ENCODE measurements around the gene TSPAN4. TPM values are rescaled to one million over a fixed set of nuclear protein-coding genes. Genes with fewer than 3 reads are reported as not detected.

The TSPAN4 gene
- total and polyA plus RNA-seq, 2 donors (not counting 1 experiment from before 2014, with no cell fraction given), result 2.9 to 7.4 TPM

GRCh38 chr11:893008-893654, 50.5 kb downstream of the TSPAN4 start:
- intact Hi-C loops (cut with micrococcal nuclease), result no loop called here
- DNase-seq (no peak), ATAC-seq (ENCODE audit: low read depth) (no peak)
- H3K4me3 Mint-ChIP-seq, result no peak overlapping the region
- no peak overlapping the region for H3K27ac ChIP-seq (ENCODE audit: low read length in 2 of 2)
- POLR2A ChIA-PET, result no interaction called here
- H3K27me3 Mint-ChIP-seq, result no peaks in the 10 kb centered on the region
- H3K4me1 Mint-ChIP-seq, result no peaks in the 10 kb centered on the region
- H3K9me3 Mint-ChIP-seq (ENCODE audit: insufficient read depth), result no peaks in the 10 kb centered on the region
- H3K79me2 ChIP-seq (ENCODE audit: control insufficient read depth, insufficient read depth, low read length), result peaks cover 2% of the 10 kb centered on the region
- CTCF ChIA-PET, result no interaction called here
- H3K36me3 ChIP-seq (replicated peaks in 1 of 2; ENCODE audit: control extremely low read depth in 1 of 2, control insufficient read depth in 1 of 2, extremely low read depth in 1 of 2, insufficient read depth in 2 of 2, low read length in 1 of 2), result peaks cover 0 to 7% of the 10 kb centered on the region in 2 experiments
- H3K9me3 ChIP-seq (ENCODE audit: control extremely low read depth in 1 of 3, control insufficient read depth in 2 of 3, insufficient read depth in 1 of 3, low read length in 2 of 3), result no peaks in the 10 kb centered on the region
- TF ChIP-seq CTCF (IDR thresholded peaks at IDR 0.05) (no peak), EZH2 (IDR thresholded peaks at IDR 0.05; ENCODE audit: borderline replicate concordance, insufficient read depth, low read depth, low read length, poor library complexity, severe bottlenecking) (no peak)
- no peak overlapping the region for H3K27ac Mint-ChIP-seq
- no peak overlapping the region for H3K4me3 ChIP-seq (ENCODE audit: control extremely low read depth in 1 of 5, extremely low read depth in 1 of 5, insufficient read depth in 1 of 5, low read depth in 2 of 5, low read length in 4 of 5)
- H2AFZ ChIP-seq (ENCODE audit: insufficient read depth, low read depth, low read length, poor library complexity, severe bottlenecking), result no peak overlapping the region
- H3K4me1 ChIP-seq (ENCODE audit: control insufficient read depth in 2 of 2, insufficient read depth in 2 of 2, low read length in 2 of 2), result no peaks in the 10 kb centered on the region
- no peaks in the 10 kb centered on the region for H3K27me3 ChIP-seq (replicated peaks in 1 of 4; ENCODE audit: control extremely low read depth in 1 of 4, control insufficient read depth in 3 of 4, insufficient read depth in 4 of 4, low read length in 3 of 4)
- H3K9ac ChIP-seq (ENCODE audit: low read length), result no peak overlapping the region
- H4K20me1 ChIP-seq (ENCODE audit: control insufficient read depth, insufficient read depth, low read length, poor library complexity, severe bottlenecking), result no peaks in the 10 kb centered on the region
- 96% methylated on average over 11 of the region's 13 CpGs for WGBS (ENCODE audit: insufficient coverage)
- no peak overlapping the region for H3K4me2 ChIP-seq (replicated peaks; ENCODE audit: low read depth, low read length, poor library complexity, severe bottlenecking)

- Mint-ChIP-seq H3K27ac (no peak overlapping the region), H3K4me1 (no peaks in the 10 kb centered on the region), H3K27me3 (no peaks in the 10 kb centered on the region), H3K9me3 (ENCODE audit: insufficient read depth) (no peaks in the 10 kb centered on the region), H3K4me3 (no peak overlapping the region)
- Histone ChIP-seq H3K36me3 (replicated peaks in 1 of 2; ENCODE audit: control extremely low read depth in 1 of 2, control insufficient read depth in 1 of 2, extremely low read depth in 1 of 2, insufficient read depth in 2 of 2, low read length in 1 of 2) (peaks cover 0 to 22% of the 10 kb centered on the region in 2 experiments), H3K9me3 (ENCODE audit: control extremely low read depth in 1 of 3, control insufficient read depth in 2 of 3, insufficient read depth in 1 of 3, low read length in 2 of 3) (no peaks in the 10 kb centered on the region), H2AFZ (ENCODE audit: insufficient read depth, low read depth, low read length, poor library complexity, severe bottlenecking) (no peak overlapping the region), H3K79me2 (ENCODE audit: control insufficient read depth, insufficient read depth, low read length) (peaks cover 2% of the 10 kb centered on the region), H3K27ac (ENCODE audit: low read length in 2 of 2) (no peak overlapping the region), H4K20me1 (ENCODE audit: control insufficient read depth, insufficient read depth, low read length, poor library complexity, severe bottlenecking) (no peaks in the 10 kb centered on the region), H3K4me1 (ENCODE audit: control insufficient read depth in 2 of 2, insufficient read depth in 2 of 2, low read length in 2 of 2) (no peaks in the 10 kb centered on the region), H3K4me2 (replicated peaks; ENCODE audit: low read depth, low read length, poor library complexity, severe bottlenecking) (no peak overlapping the region), H3K27me3 (replicated peaks in 1 of 4; ENCODE audit: control extremely low read depth in 1 of 4, control insufficient read depth in 3 of 4, insufficient read depth in 4 of 4, low read length in 3 of 4) (no peaks in the 10 kb centered on the region), H3K4me3 (ENCODE audit: control extremely low read depth in 1 of 5, extremely low read depth in 1 of 5, insufficient read depth in 1 of 5, low read depth in 2 of 5, low read length in 4 of 5) (no peak overlapping the region), H3K9ac (ENCODE audit: low read length) (no peak overlapping the region)
- DNase-seq (no peak), ATAC-seq (ENCODE audit: low read depth) (no peak)
- TF ChIP-seq EZH2 (IDR thresholded peaks at IDR 0.05; ENCODE audit: borderline replicate concordance, insufficient read depth, low read depth, low read length, poor library complexity, severe bottlenecking), result no peak
- no peak for TF ChIP-seq CTCF (IDR thresholded peaks at IDR 0.05)
- CTCF ChIA-PET, result no interaction called here
- intact Hi-C loops (cut with micrococcal nuclease), result no loop called here
- 94% methylated on average over 12 of the region's 12 CpGs for WGBS (ENCODE audit: insufficient coverage)
- POLR2A ChIA-PET, result no interaction called here
These were observed 52.0 kb downstream of the TSPAN4 start for GRCh38 chr11:894575-895201.
